IPS DF 4.7 (cell line): ENCODE data around the gene CLEC6A.
"Not testable (repeated sequence)": the region's sequence is repeated elsewhere in the genome, so short reads cannot be mapped to it uniquely, and the experiment has no call there.

Source experiments
- DNase-seq: peaks from one replicate; pipeline ENCODE4 v3.0.0-alpha.2; 2013; ENCODE audit warnings: low spot score; ENCODE audit errors: extremely low read depth

Gene CLEC6A

DNA sequence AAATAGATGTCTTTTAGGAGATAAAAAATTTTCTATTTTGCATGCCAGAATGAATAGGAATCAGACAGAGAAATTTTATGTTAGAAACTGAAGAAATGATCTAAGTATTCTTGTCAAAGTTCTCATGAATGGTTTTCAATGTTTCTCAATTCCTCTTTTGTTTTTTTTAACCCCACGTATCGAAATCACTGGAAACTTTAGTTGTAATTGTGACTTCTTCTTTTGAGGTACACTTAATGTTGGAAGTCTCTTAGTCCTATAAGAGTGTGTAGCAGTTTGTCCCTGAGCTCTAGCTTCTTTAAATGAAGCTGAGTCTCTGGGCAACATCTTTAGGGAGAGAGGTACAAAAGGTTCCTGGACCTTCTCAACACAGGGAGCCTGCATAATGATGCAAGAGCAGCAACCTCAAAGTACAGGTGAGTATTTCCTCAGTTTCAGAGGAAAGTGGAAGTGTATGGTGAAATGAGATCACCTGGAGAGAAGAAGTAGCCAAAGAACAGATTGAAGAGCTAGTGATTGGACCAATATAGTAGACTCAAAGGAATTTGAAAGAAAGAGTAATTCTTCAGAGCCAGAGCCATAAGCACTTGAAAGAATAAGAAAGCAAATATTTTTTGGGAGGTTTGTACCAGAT, at the start of gene CLEC6A:
TSS of gene CLEC6A (plus strand) at position 236 of the 634 bp plus-strand sequence. CDS start at position 386, 150 bp downstream.
- DNase-seq = no peak

DNA sequence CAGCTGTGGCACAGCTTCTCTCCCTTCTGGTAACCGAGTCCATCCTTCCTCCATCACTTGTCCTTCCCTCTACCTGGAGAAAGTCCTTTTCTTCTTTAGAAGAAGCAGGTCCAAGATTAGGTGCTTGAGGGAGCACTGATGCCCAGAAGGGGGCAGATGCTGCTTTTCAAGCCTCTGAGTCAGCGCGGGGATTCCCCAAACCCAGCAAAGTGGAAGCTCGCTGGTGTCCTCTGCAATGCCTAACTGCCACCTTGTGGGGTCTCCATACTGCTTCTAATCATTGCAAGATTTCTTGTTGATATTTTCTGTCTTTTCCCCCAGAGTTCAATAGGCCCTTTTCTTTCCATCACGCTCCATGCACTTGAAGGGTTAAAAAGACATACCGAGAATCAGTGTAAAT, 36.2 kb upstream of the CLEC6A start:
- DNase-seq = not testable (repeated sequence)

DNA sequence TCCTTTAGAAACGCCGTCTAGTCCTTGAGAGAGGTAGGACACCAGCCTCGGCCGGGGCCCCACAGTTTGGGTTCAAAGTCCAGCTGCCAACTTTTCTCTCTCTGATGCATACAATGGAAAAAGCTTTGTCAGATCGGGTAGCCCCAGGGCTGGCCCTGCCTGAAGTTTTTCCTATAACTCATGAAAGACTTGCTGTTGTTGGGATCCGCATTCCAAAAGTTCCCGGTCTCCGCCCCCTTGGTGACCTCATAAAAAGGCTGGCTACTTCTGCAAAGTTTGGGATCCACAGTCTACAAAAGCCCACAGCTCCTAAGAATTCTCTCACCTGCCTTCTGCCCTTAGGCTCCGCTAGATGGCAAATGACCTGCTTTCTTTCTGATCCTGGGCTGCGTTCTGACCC, 35.3 kb upstream of the CLEC6A start:
- no peak for DNase-seq

DNA sequence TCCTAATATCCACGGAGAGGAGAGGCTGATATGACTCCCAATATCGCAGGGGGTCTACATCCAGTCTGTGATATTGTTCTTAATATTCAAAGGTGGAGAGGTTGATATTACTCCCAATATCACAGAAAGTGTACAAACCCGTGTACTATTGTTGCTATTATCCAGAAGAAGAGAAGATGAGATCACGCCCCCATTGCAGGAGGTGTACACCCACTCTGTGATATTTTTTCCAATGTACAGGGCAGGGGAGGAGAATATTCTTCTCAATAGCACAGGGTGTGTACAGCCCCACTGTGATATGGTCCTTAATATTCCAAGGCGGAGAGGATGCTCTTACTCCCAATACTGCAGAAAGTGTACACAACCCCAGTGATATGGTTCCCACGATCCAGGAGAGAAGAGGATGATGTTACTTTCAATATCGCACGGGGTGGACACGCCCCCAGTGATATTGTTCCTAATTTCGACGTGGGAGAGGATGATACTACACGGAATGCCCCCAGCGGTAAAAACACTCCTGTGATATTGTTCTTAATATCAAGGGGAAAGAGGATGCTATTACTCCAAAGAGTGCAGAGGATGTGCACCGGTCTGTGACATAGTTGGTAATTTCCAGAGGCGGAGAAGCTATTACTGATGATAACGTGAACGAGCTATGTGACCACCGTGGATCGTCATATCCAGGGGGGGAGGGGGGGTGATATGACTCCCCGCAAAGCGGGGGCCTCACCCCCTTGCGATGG, 11.1 kb upstream of the CLEC6A start:
- not testable (repeated sequence) for DNase-seq

DNA sequence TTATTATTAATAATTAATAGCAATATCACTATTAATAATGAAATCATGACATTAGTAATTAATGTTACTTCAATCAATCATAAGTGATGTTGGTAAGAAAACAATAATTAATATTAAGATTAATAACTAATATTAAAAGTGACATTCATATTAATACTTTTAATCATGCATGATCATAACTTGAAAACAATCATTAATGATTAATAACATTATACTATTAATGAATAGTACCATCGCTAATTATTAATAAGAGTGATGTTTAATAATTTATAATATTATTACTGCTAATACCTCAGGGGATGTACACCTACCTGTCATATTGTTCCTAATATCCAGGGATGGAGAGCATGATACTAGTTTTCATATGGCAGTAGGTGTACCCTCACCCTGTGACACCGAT, 10.0 kb upstream of the CLEC6A start:
- no peak for DNase-seq

DNA sequence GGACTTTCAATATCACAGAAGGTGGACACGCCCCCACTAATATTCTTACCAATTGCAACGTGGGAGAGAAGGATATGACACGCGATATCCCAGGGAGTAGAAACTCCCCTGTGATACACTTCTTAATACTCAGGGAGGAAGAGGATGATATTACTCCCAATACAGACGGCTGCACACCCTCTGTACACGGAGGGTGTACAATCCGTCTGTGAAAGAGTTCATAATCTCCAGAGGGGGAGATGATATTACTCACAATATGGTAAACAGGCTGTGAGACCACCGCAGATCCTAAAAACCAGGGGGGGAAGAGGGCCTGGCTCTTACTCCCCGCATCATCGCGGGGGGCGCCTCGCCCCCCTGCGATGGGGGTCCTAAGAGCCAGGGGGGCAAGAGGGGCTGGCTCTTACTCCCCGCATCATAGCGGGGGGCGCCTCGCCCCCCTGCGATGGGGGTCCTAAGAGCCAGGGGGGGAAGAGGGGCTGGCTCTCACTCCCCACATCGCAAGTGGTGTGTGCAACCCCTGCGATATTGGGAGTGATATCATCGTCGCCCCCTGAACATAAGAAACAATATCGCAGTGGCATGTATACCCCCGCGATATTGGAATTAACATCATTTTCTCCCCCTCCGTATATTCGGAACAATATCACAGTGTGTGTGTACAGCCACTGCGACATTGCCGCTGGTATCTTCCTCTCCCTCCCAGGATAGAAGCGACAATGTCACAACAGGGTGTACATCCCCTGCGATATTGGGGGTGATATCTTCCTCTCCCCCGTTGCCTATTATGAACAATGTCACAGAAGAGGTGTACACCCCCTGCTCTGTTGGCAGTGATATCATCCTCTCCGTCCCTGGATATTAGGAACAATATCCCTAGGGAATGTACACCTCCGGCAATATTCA, 8.9 kb upstream of the CLEC6A start:
- no peak for DNase-seq

DNA sequence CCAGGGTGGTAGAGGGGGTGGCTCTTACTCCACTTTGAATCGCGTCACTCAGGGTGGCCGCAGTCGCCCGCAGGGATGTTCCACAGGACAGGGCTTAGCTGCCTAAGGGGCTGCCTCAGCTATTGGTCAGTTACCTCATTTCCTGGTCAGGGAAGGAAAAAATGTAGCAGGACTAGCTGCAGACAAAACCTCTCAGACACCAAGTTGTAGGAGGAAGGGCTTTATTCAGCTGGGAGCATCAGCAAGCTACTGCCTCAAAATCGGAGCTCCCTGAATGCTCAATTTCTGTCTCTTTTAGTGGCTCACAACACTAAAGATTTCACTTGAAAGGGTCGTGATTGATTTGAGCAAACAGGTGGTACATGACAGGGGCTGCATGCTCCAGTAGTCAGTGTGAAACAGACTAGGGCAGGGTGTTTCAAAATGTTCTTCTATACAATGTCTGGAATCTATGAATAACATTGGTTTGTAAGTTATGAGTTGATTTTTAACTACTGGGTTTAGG, 6.4 kb upstream of the CLEC6A start:
- no peak for DNase-seq

DNA sequence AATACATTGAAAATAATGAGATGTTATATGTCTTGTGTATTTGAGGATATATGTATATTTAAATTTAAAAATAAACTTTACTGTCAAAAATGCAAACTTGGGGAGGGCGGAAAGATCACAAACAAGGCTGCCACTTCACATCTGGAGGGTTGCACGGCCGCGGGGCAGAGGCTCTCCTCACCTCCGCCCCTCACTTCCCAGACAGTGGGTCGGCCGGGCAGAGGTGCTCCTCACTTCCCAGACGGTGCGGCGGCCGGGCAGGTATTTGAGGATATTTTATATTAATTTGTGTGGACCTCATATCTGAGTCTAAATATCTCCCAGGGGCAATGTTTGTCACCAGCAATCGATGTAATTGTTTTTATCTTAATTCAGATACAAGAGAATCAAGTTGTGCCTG, 3.7 kb upstream of the CLEC6A start:
- no peak for DNase-seq

DNA sequence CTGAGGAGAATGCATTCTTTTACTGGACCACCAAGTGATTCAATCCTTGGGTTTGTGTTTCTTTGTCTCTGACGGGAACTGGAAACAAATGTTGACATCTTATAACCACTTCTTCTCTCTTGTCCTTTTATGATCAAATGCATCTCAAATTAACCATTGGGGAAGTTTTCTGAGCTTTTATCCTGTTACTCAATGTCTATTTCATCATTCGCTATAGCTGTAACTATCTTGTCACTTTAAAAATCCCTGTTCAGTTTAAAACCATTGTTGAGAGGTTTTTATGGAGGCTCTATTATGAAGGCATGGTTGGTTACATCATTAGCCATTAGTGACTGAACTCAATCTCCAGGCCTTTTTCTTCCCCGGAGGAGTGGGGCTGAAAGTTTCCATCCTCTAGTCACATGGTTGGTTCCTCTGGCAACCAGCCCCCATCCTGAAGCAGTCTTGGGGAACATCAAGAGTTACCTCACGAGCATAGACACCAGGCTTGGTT, 2.7 kb upstream of the CLEC6A start:
- DNase-seq = no peak

DNA sequence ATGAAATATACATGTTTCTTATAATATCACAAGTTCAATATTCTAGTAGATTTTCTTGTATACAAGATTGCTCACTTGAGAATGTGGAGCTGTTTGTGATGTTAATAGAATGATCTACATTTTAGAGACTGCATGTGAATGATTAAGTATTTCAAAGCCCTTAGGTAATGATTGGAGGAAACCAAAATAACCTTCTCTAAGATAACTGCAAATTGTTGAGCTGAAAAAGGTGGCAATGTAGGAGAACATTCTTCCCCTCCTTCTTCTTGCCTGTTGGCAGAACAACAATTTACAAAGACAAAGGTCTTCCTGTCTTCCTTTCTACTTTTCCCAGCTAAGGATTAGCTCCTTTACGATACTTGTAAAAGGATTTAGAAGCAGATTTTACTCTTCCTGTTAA, 2.0 kb upstream of the CLEC6A start:
- DNase-seq = no peak

DNA sequence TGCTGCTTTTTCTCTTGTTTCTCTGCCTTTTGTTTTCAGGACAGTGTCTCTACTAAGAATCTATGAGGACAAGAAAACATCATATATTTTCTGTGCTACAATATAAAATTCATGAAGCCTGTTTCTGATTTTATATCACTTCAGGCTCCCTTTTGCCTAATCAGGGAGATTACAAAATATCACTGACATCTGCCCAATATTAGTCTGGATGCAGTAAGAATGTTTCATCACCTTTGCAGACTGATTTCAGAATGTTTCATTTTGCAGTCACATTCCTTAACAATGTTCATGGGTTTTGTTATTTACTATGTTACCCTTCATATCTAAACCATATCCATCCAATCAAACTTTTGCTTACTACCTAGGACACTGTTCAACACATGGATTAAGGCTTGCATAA, 491 bp upstream of the CLEC6A start:
- DNase-seq = no peak

DNA sequence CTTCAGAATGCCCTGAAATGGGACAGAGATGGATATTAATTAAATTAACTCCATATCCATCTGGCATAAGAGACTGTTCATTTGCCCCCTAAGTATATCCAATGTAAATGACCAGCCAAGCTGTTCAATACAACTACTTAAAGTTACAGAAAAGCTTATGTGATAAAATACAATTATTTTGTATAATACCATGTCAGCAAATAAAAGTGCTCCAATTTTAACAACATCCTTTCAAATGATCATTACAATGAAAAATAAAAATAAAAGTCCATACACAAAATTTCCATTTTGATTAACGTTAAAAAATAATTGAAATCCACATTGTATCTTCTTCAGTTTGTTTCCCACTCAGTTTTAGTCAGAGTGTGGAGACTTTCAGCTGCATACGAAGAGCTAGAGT, 5.7 kb downstream of the CLEC6A start:
- DNase-seq = no peak

DNA sequence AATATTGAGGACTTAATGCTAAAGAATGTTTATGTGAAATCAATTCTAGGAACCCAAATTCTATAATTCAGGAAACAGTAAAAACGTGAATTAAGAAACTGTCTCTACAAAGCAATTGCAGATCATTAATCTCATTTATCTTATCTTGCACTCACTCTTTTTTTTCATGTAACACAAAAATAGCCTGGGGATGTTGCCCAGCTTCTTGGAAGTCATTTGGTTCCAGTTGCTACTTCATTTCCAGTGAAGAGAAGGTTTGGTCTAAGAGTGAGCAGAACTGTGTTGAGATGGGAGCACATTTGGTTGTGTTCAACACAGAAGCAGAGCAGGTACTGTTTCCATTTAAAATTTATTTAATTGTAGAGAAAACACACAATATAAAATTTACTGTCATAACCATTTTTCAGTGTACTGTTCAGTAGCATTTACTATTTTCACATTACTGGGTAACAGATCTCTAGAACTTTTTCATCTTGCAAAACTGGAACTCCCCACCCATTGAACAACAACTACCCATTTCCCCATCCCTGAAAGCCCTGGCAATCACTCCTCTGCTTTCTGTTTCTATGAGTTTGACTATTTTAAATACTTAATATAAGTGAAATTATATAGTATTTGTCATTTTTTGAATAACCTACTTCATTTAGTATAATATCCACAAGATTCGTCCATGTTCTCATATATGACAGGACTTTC, 9.7 kb downstream of the CLEC6A start:
- no peak for DNase-seq

DNA sequence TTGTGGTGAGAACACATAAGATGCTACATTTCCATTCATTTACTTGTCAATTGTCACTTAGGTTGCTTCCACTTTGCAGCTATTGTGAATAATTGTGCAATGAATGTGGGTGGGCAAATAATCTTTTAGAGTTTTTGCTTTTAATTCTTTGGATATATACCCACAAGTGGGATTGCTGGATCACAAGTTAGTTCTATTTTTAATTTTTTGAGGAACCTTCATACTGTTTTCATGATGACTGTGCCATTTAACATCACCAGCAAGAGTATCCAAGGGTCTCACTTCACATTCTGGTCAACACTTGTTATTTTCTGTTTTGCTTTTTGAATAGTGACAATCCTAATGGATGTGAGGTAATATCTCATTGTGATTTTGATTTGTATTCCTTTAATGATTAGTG, 10.5 kb downstream of the CLEC6A start:
- DNase-seq = no peak

DNA sequence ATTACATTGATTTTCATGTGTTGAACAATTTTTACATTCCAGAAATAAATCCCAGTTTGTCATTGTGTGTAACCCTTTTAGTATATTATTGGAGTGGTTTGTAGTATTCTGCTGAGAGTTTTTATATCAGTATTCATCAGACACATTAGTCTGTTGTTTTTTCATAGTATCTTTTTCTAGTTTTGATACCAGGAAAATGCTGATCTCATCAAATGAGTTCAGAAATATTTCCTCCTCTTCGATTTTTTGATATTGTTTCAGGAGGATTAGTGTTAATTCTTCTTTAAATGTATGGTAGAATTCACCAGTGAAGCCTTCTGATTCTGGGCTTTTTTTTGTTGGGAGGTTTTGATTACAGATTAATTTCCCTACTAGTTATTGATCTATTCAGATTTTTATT, 15.3 kb downstream of the CLEC6A start:
- DNase-seq = no peak

DNA sequence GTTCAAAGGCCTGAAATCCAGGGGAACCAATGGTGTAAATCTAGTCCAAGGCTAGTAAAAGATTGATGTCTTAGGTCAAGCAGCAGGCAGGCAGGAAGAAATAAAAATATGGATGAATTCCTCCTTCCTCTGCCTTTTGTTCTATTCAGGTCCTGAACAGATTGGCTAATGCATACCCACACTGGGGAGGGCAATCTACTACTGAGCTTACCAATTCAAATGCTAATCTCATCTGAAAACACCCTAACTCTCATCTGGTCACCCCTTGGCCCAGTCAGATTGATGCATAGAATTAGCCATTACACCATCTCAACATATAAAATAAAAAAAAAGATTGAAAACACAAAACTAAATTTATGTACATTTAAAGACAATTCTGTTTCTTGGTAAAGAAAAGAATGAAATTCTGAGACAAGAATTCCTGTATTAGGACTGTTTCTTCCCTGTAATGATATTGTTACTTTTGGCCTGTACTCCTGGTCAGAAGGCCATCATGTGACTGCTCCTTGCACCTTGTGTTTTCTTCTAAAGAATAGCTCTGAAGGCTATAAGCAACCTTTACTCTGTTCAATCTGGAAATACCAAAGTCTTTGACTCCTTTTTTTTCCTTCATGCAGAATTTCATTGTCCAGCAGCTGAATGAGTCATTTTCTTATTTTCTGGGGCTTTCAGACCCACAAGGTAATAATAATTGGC, 19.9 kb downstream of the CLEC6A start:
- peak; percentile 60 for DNase-seq

DNA sequence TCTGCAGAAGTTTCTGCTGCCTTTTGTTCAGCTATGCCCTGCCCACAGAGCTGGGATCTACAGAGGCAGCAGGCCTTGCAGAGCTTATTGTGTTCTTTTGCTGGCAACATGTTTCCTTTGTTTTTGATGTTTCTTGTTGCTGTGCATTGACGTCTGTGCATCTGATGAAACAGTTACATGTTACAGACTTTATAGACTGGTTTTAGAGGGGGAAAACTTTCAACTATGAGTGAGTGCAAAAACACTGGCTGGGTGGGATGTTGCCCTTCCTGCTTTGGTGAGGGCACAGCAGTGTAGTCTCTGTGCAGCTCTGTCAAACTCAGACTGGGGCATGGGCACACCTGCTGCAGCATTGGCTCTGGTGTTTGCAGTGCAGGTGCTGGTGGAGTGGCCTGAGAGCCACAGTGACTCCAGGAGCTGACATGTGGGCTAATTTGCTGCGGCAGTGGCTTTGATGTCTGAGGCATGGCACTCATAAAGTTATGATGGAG, 26.9 kb downstream of the CLEC6A start:
- DNase-seq = no peak

DNA sequence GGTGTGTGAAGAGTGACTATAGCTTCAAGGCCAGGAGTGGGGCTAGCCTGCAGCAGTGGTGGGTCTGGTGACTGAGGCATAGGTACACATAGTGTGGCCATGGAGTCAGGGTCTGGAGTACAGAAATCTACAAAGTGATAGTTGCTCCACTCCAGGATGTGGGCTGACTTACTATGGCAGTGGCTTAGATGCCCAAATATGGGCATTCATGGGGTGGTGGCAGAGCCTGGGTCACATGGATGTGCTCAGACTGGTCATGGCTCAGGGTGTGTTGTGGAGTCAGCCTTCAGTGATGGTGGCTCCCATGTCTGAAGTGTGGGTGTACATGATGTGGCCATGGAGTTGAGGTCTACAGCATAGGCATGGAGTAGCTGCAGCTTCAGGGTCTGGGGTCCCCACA, 27.3 kb downstream of the CLEC6A start:
- DNase-seq = no peak

DNA sequence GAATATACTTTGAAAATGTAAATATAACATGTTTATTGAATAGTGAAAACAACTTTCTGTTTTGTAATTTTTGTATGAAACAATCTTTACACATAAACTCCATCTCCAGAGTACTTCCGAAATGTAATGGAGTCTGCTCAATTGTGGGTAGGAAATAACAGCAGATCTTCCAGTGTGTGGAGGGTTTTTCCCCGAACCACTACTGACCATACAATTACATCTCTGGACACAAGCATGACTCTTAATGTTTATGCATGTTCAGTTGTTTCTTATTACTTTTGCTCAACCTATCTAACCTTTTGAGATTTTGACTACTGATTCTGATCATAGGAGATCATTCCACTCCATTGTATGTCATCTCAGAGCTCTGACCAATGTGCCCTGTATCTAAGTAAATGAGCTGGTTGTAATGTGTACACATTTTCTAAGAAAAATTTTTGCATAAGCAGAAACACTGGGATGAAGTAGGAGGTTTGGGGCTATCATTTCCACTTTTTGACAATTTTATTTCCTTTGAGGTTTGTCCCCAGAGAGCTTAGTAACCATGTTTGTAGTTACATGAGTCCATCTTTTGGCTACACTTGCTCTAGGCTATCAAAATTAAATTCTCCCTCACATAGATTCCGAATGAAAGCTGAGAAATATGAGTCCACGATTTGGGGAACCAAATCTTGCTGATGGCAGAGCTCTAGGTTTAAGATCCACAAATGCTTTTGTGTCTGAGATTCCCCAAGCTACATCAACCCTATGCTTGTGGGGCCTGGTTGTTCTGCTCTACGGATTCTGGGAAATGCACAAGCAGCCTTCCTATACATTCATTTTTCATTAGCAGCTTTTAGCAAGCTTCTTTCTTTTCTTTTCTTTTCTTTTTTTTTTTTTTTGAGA, 36.1 kb downstream of the CLEC6A start:
- DNase-seq = no peak
